Endodermal cell (in vitro differentiated cells): ENCODE results near the gene ARAP2. TPM values are rescaled to one million over a fixed set of nuclear protein-coding genes. Genes with fewer than 3 reads are reported as not detected.

ENCODE experiments used
- DNase-seq: peaks from one replicate; pipeline ENCODE4 v3.0.0-alpha.2; 2017
- H3K27ac ChIP-seq: 2 replicates; pipeline ENCODE4 v1.5.1; 2013; ENCODE audit warnings: mild to moderate bottlenecking, low read depth, low read length, moderate library complexity
- H3K27me3 ChIP-seq: 2 replicates; pipeline ENCODE4 v1.6.1; 2013; ENCODE audit warnings: mild to moderate bottlenecking, low read length, moderate library complexity; ENCODE audit not compliant: insufficient read depth, control insufficient read depth, poor library complexity, severe bottlenecking
- H3K36me3 ChIP-seq: 2 replicates; pipeline ENCODE4 v1.7.0; 2013; ENCODE audit warnings: mild to moderate bottlenecking, low read length, moderate library complexity; ENCODE audit not compliant: control insufficient read depth, insufficient read depth
- H3K4me1 ChIP-seq: one replicate; pipeline ENCODE4 v1.7.0; 2013; ENCODE audit warnings: low read length; ENCODE audit not compliant: control insufficient read depth, insufficient read depth
- H3K4me3 ChIP-seq: 2 replicates; pipeline ENCODE4 v1.5.1; 2013; ENCODE audit warnings: mild to moderate bottlenecking, low read length, moderate library complexity
- H3K9ac ChIP-seq: 2 replicates; pipeline ENCODE4 v1.6.1; 2013; ENCODE audit warnings: mild to moderate bottlenecking, low read length, moderate library complexity; ENCODE audit not compliant: poor library complexity, severe bottlenecking; ENCODE audit errors: extremely low read depth
- H3K9me3 ChIP-seq: 2 replicates; pipeline ENCODE4 v1.6.1; 2013; ENCODE audit warnings: mild to moderate bottlenecking, low read length, moderate library complexity; ENCODE audit not compliant: control insufficient read depth
- H3K27ac Mint-ChIP-seq: 2 replicates; pipeline ENCODE4 v1.8.0; 2020; ENCODE audit warnings: mixed read lengths
- H3K27me3 Mint-ChIP-seq: 2 replicates; pipeline ENCODE4 v1.8.0; 2021; ENCODE audit warnings: mild to moderate bottlenecking, mixed read lengths; ENCODE audit not compliant: insufficient read depth
- H3K36me3 Mint-ChIP-seq: 2 replicates; pipeline ENCODE4 v1.8.0; 2020; ENCODE audit warnings: low read depth, mixed read lengths
- H3K4me1 Mint-ChIP-seq: 2 replicates; pipeline ENCODE4 v1.8.0; 2020; ENCODE audit warnings: mixed read lengths
- H3K4me3 Mint-ChIP-seq: 2 replicates; pipeline ENCODE4 v1.8.0; 2020; ENCODE audit warnings: mild to moderate bottlenecking, moderate library complexity, mixed read lengths
- H3K9me3 Mint-ChIP-seq: 2 replicates; pipeline ENCODE4 v1.8.0; 2020; ENCODE audit warnings: mild to moderate bottlenecking, mixed read lengths
- WGBS, 2 experiments: methylation state at CpG; one replicate each; pipeline versions ENCODE4 v1.1.5 to v1.1.7; 2013; ENCODE audit warnings: missing lambda C conversion rate in 2 of 2, mixed read lengths in 1 of 2; ENCODE audit not compliant: insufficient coverage in 1 of 2, insufficient read length in 1 of 2; 5-methylcytosine and 5-hydroxymethylcytosine counted together
- long read RNA-seq, 4 experiments: library from polyadenylated mRNA in 2 of 4; library from RNA in 1 of 4; library from capped mRNA in 1 of 4; stranded (forward) in 3 of 4; unstranded in 1 of 4; transcript quantifications; one replicate each; pipeline ENCODE4 v2.0.0, GENCODE V29; 2020 to 2021; ENCODE audit warnings: inconsistent platforms in 1 of 4
- polyA plus RNA-seq, 2 experiments: library from polyadenylated mRNA; stranded (reverse); fragments of 50-300 nt; gene quantifications; one replicate each; pipeline ENCODE4 v1.2.3, GENCODE V29; 2013
- total RNA-seq, 2 donors: library from RNA; stranded (reverse); fragmentation: NEBNext Ultra II Directional in 1 of 2; extraction: Animal tissue kit (Norgen Biotek cat#: 25700) in 1 of 2; gene quantifications; 2 replicates in 1 of 2; 3 replicates in 1 of 2; pipeline ENCODE4 v1.2.1, GENCODE V29; 2021
- TF ChIP-seq, protein P1 (sequence below): fragments of 200-600 bp; sonication (generic); conservative IDR thresholded peaks from 2 replicates; pipeline ENCODE4 v1.5.0; 2021; ENCODE audit warnings: antibody characterized with exemption, mild to moderate bottlenecking

The ARAP2 gene, protein sequence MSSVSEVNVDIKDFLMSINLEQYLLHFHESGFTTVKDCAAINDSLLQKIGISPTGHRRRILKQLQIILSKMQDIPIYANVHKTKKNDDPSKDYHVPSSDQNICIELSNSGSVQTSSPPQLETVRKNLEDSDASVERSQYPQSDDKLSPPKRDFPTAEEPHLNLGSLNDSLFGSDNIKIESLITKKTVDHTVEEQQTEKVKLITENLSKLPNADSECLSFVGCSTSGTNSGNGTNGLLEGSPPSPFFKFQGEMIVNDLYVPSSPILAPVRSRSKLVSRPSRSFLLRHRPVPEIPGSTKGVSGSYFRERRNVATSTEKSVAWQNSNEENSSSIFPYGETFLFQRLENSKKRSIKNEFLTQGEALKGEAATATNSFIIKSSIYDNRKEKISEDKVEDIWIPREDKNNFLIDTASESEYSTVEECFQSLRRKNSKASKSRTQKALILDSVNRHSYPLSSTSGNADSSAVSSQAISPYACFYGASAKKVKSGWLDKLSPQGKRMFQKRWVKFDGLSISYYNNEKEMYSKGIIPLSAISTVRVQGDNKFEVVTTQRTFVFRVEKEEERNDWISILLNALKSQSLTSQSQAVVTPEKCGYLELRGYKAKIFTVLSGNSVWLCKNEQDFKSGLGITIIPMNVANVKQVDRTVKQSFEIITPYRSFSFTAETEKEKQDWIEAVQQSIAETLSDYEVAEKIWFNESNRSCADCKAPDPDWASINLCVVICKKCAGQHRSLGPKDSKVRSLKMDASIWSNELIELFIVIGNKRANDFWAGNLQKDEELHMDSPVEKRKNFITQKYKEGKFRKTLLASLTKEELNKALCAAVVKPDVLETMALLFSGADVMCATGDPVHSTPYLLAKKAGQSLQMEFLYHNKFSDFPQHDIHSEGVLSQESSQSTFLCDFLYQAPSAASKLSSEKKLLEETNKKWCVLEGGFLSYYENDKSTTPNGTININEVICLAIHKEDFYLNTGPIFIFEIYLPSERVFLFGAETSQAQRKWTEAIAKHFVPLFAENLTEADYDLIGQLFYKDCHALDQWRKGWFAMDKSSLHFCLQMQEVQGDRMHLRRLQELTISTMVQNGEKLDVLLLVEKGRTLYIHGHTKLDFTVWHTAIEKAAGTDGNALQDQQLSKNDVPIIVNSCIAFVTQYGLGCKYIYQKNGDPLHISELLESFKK (N-terminal part only)
- 1 to 10 TPM; 2.2 to 5.5 TPM for total RNA-seq
- polyA plus RNA-seq (2013, experiment 1 of 2): 1.0 TPM
- polyA plus RNA-seq (2013, experiment 2 of 2): 1.4 TPM
- long read RNA-seq, experiment 1, partial matches to known transcripts: 1 of 3 reads
- long read RNA-seq, experiment 1, other reads (novel, unspliced or antisense): 2 of 3 reads
- long read RNA-seq, experiment 2, full-length matches to known transcripts: 1 of 4 reads
- long read RNA-seq, experiment 2, partial matches to known transcripts: 1 of 4 reads
- long read RNA-seq, experiment 2, other reads (novel, unspliced or antisense): 2 of 4 reads
- long read RNA-seq, experiment 3, partial matches to known transcripts: 0 of 2 reads
- long read RNA-seq, experiment 3, other reads (novel, unspliced or antisense): 2 of 2 reads
- long read RNA-seq, experiment 4: 0 reads

GRCh38 chr4:36244257-36245082 is at the start of gene ARAP2:
Gene ARAP2, minus strand, starts transcription at chr4:36244514. Its CDS starts 15,028 bp downstream, at chr4:36229486.
- Mint-ChIP-seq H3K4me3 (peak within 1 kb of the TSS; percentile 70), H3K27ac (no peak within 1 kb of the TSS), H3K27me3 (peaks cover 53% of the 10 kb centered on the region), H3K9me3 (no peaks in the 10 kb centered on the region), H3K4me1 (peaks cover 6% of the 10 kb centered on the region), H3K36me3 (no peaks in the 10 kb centered on the region)
- no peak within 1 kb of the TSS for H3K27ac ChIP-seq
- no peaks in the 10 kb centered on the region for H3K4me1 ChIP-seq
- H3K9ac ChIP-seq: peak within 1 kb of the TSS; percentile 70
- DNase-seq: peak; percentile 84
- TF ChIP-seq, protein P1, sequence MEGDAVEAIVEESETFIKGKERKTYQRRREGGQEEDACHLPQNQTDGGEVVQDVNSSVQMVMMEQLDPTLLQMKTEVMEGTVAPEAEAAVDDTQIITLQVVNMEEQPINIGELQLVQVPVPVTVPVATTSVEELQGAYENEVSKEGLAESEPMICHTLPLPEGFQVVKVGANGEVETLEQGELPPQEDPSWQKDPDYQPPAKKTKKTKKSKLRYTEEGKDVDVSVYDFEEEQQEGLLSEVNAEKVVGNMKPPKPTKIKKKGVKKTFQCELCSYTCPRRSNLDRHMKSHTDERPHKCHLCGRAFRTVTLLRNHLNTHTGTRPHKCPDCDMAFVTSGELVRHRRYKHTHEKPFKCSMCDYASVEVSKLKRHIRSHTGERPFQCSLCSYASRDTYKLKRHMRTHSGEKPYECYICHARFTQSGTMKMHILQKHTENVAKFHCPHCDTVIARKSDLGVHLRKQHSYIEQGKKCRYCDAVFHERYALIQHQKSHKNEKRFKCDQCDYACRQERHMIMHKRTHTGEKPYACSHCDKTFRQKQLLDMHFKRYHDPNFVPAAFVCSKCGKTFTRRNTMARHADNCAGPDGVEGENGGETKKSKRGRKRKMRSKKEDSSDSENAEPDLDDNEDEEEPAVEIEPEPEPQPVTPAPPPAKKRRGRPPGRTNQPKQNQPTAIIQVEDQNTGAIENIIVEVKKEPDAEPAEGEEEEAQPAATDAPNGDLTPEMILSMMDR: peak; percentile 41
- peaks cover 15% of the 10 kb centered on the region for H3K27me3 ChIP-seq
- WGBS, 2 experiments: 4 to 19% methylated on average over 11 to 81 of the region's 81 CpGs
- no peaks in the 10 kb centered on the region for H3K36me3 ChIP-seq
- H3K9me3 ChIP-seq: no peaks in the 10 kb centered on the region
- peak within 1 kb of the TSS; percentile 83 for H3K4me3 ChIP-seq

GRCh38 chr4:36292556-36293188 is 48.4 kb upstream of the ARAP2 start:
- no peak for DNase-seq
- H3K27ac ChIP-seq: no peak overlapping the region
- no peaks in the 10 kb centered on the region for H3K4me1 ChIP-seq
- TF ChIP-seq, protein P1: no peak
- Mint-ChIP-seq H3K4me3 (no peak overlapping the region), H3K27ac (no peak overlapping the region), H3K9me3 (no peaks in the 10 kb centered on the region), H3K4me1 (peaks cover 4% of the 10 kb centered on the region), H3K27me3 (no peaks in the 10 kb centered on the region), H3K36me3 (no peaks in the 10 kb centered on the region)
- H3K9me3 ChIP-seq: no peaks in the 10 kb centered on the region
- 87 to 89% methylated on average over 3 to 7 of the region's 7 CpGs for WGBS, 2 experiments
- no peak overlapping the region for H3K9ac ChIP-seq
- H3K36me3 ChIP-seq: no peaks in the 10 kb centered on the region
- no peaks in the 10 kb centered on the region for H3K27me3 ChIP-seq
- H3K4me3 ChIP-seq: no peak overlapping the region
